Breast epithelium (tissue), 4 donors: ENCODE results near the gene KIAA2012. TPM values are rescaled to one million over a fixed set of nuclear protein-coding genes. Genes with fewer than 3 reads are reported as not detected.

Experiments used
- DNase-seq, 2 donors: peaks; one replicate each; pipeline ENCODE4 v3.0.0-alpha.2; 2019; ENCODE audit warnings: low spot score in 2 of 2
- H3K27ac ChIP-seq, 2 donors: fragments of 200-600 bp; sonication (generic) in 1 of 2; one replicate each; pipeline ENCODE4 v1.5.1; 2016 to 2019; ENCODE audit warnings: mild to moderate bottlenecking in 1 of 2
- H3K27me3 ChIP-seq, 2 donors: fragments of 200-600 bp; sonication (generic) in 1 of 2; one replicate each; pipeline versions ENCODE4 v1.5.1 to v1.6.0; 2017 to 2019; ENCODE audit warnings: control low read depth in 1 of 2, mild to moderate bottlenecking in 1 of 2
- H3K36me3 ChIP-seq: fragments of 200-600 bp; one replicate; pipeline ENCODE4 v1.5.1; 2019
- H3K4me1 ChIP-seq, 2 donors: fragments of 200-600 bp; sonication (generic); one replicate each; pipeline ENCODE4 v1.5.1; 2016 to 2019; ENCODE audit warnings: control low read depth in 1 of 2
- H3K4me3 ChIP-seq, 3 donors: fragments of 200-600 bp; sonication (generic); 1 replicate in 2 of 3; 2 replicates in 1 of 3; pipeline ENCODE4 v1.5.1; 2016 to 2019; ENCODE audit warnings: mild to moderate bottlenecking in 3 of 3, moderate library complexity in 2 of 3
- H3K9me3 ChIP-seq, 2 donors: fragments of 200-600 bp; sonication (generic) in 1 of 2; one replicate each; pipeline ENCODE4 v1.5.1; 2016 to 2019; ENCODE audit warnings: control low read depth in 1 of 2
- CTCF ChIP-seq, 3 donors: fragments of 450-650 bp; IDR thresholded peaks; one replicate each; pipeline ENCODE4 v1.5.1; 2016 to 2017; ENCODE audit warnings: antibody characterized with exemption in 3 of 3, mild to moderate bottlenecking in 3 of 3, moderate library complexity in 3 of 3
- POLR2A ChIP-seq: fragments of 450-650 bp; IDR thresholded peaks from one replicate; pipeline ENCODE4 v1.6.1; 2016; ENCODE audit warnings: antibody characterized with exemption, mild to moderate bottlenecking, moderate library complexity
- POLR2AphosphoS5 ChIP-seq, 3 donors: sonication (generic); formaldehyde crosslinking; IDR thresholded peaks; one replicate each; pipeline ENCODE4 v1.6.1; 2017; ENCODE audit warnings: antibody characterized with exemption in 3 of 3
- intact Hi-C: fragments of 100-400 bp; cut with DNase I; formaldehyde crosslinking; loops from one replicate; pipeline ENCODE4 v1.15.1; 2023; ENCODE audit warnings: low total_unique reads
- total RNA-seq, 3 donors: library from RNA; depleted of rRNA; stranded (reverse); fragments of >200 nt; gene quantifications; one replicate each; pipeline ENCODE4 v1.1.0, GENCODE V29; 2016

The KIAA2012 gene
- total RNA-seq, 3 donors from 2014 or later, result not detected

DNA sequence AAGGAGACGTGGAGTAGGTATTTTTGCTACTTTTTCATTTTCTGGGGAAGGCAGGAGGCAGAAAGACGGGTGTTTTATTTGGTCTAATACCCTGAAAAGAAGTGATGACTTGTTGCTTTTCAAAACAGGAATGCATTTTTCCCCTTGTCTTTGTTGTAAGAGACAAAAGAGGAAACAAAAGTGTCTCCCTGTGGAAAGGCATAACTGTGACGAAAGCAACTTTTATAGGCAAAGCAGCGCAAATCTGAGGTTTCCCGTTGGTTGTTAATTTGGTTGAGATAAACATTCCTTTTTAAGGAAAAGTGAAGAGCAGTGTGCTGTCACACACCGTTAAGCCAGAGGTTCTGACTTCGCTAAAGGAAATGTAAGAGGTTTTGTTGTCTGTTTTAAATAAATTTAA is 36.0 kb upstream of the KIAA2012 start:
- H3K4me1 ChIP-seq, result no peaks in the 10 kb centered on the region
- H3K4me3 ChIP-seq, result peak overlapping the region; percentile 60 to 92 (median 84)
- no peaks in the 10 kb centered on the region for H3K36me3 ChIP-seq
- peak overlapping the region; percentile 99 for H3K27ac ChIP-seq
- intact Hi-C loops, result no loop called here
- H3K27me3 ChIP-seq, result no peaks in the 10 kb centered on the region
- TF ChIP-seq CTCF (IDR thresholded peaks at IDR 0.05), result no peak
- no peak for TF ChIP-seq POLR2AphosphoS5 (IDR thresholded peaks at IDR 0.05)
- DNase-seq, result no peak
- H3K9me3 ChIP-seq, result no peaks in the 10 kb centered on the region

DNA sequence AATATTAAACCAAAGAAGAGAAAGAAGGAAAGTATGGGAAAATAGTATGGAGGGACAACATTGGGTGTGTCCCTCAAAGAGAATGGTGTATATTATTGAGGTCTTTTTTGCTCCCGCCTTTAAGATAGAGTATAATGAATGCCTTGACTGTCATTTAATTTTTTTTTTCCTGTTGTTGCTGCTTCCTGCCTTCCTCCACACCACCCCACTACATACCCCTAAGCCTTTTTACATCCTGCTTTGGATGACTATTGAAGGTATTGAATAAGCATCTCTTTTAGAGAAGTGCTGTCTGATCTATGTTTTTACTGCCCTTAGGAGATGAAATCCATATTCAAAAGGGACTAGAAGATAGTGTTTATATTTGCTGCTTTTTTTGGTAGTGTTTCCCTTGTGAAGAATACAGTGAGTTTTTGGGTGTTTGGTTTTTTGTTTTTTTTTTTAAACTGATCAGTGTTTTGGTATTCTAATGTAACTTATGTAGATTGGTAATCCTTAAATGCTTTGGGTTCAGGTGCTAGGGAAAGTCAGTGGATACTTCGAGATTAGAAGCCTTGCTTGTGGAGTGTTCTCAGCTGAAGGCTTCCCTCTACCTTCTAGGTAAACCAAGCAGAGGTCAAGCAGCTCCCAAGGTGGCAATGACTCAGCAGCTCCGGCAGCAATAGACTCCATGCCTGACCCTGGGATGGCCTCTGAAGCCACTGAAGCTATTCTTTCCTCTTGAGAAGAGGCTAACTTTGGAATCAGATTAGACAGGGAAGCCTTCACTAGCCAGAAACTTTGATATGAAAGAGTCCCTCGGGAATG is 34.4 kb upstream of the KIAA2012 start:
- peak overlapping the region in 2 of 3 donors; percentile 32 to 92 for H3K4me3 ChIP-seq
- H3K27me3 ChIP-seq, result no peaks in the 10 kb centered on the region
- no peaks in the 10 kb centered on the region for H3K36me3 ChIP-seq
- no peaks in the 10 kb centered on the region for H3K9me3 ChIP-seq
- TF ChIP-seq POLR2AphosphoS5 (IDR thresholded peaks at IDR 0.05) (no peak), CTCF (IDR thresholded peaks at IDR 0.05) (no peak), POLR2A (no peak)
- no peak for DNase-seq
- intact Hi-C loops, result no loop called here
- H3K27ac ChIP-seq, result peak overlapping the region; percentile 73 to 79
- H3K4me1 ChIP-seq, result no peaks in the 10 kb centered on the region

GRCh38 chr2:202039278-202040078 is 33.6 kb upstream of the KIAA2012 start:
- peak overlapping the region; percentile 73 to 79 for H3K27ac ChIP-seq
- intact Hi-C loops, result no loop called here
- TF ChIP-seq CTCF (IDR thresholded peaks at IDR 0.05), result no peak
- no peak for TF ChIP-seq POLR2AphosphoS5 (IDR thresholded peaks at IDR 0.05)
- TF ChIP-seq POLR2A, result no peak
- H3K9me3 ChIP-seq, result no peaks in the 10 kb centered on the region
- no peak for DNase-seq
- no peaks in the 10 kb centered on the region for H3K27me3 ChIP-seq
- no peaks in the 10 kb centered on the region for H3K4me1 ChIP-seq
- H3K4me3 ChIP-seq, result peak overlapping the region in 2 of 3 donors; percentile 32 to 92
- no peaks in the 10 kb centered on the region for H3K36me3 ChIP-seq

DNA sequence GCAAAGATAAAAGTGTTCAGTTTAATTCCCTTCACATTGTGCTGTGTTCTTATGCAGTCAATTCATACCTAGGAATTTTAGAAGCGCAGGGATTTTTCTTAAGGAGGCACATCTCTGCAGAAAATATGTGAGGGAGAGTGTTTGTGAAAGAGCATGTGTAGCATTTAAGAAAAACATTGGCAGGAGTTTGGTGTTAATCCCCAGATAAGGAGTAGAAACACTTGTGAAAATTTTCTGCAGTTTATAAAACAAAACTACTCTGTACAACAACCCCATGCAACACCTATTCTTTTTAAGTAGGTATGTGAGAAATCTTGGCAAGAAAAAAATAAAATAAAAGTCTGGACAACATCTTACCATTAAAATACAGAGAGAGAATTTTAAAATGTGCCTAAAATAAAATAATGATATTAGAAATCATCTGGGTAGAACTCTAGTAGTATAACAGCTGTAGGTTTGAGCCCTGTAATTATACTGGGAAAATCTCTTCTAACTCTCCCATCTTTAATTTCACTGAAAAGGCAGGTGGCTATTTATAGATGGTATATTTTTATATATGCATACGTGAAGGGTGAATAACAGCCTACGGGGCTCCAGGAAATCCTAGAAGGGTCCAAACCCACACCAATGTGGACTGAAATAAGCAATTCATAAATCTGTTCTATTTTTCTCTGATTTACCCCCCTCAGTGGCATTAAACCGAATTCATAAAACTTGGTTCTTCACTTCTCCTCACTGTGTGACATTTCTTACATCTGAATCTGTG is 32.8 kb upstream of the KIAA2012 start:
- DNase-seq, result no peak
- H3K36me3 ChIP-seq, result no peaks in the 10 kb centered on the region
- H3K27me3 ChIP-seq, result no peaks in the 10 kb centered on the region
- H3K4me1 ChIP-seq, result no peaks in the 10 kb centered on the region
- intact Hi-C loops, result no loop called here
- H3K9me3 ChIP-seq, result no peaks in the 10 kb centered on the region
- no peak overlapping the region for H3K4me3 ChIP-seq
- TF ChIP-seq POLR2A, result no peak
- TF ChIP-seq POLR2AphosphoS5 (IDR thresholded peaks at IDR 0.05), result no peak
- TF ChIP-seq CTCF (IDR thresholded peaks at IDR 0.05), result no peak
- H3K27ac ChIP-seq, result peak overlapping the region in 1 of 2 donors; percentile 73
